Neural progenitor cell (in vitro differentiated cells): Measurements from ENCODE around the gene CDKN2B.

Experiments used
- CTCF ChIP-seq: fragments of 200-600 bp; sonication (generic); IDR thresholded peaks from 2 replicates; pipeline ENCODE4 v1.5.1; 2017; ENCODE audit warnings: antibody characterized with exemption, mild to moderate bottlenecking
- EZH2 ChIP-seq: fragments of 200-600 bp; sonication (generic); IDR thresholded peaks from 2 replicates; pipeline ENCODE4 v1.6.1; 2017; ENCODE audit warnings: antibody characterized with exemption, mild to moderate bottlenecking, moderate library complexity
- EZH2phosphoT487 ChIP-seq: fragments of 200-600 bp; sonication (generic); IDR thresholded peaks from 2 replicates; pipeline ENCODE4 v1.6.1; 2017; ENCODE audit warnings: antibody characterized with exemption

- TF ChIP-seq CTCF (no peak), EZH2 (no peak), EZH2phosphoT487 (no peak)
Observed at GRCh38 chr9:21993007-21993406, 16.1 kb downstream of the CDKN2B start.
